K562 (cell line): Measurements from ENCODE around the gene RAB13. TPM values are rescaled to one million over a fixed set of nuclear protein-coding genes. Genes with fewer than 3 reads are reported as not detected.

Experiments used
- ATAC-seq: fragments of 200-7000 bp; cut with Tn5 transposase; 3 replicates; pipeline ENCODE4 v1.9.1; 2020; ENCODE audit warnings: moderate library complexity
- BruUV-seq: library from RNA; stranded (reverse); fragments of 400-500 nt; replicated peaks from 2 replicates; lab custom pipeline; 2021; lab: Mats Ljungman, UMichigan
- CTCF ChIA-PET: fragments of 300-600 bp; formaldehyde crosslinking; extraction: SDS; loops from one replicate; lab custom pipeline; 2021; ENCODE audit warnings: low intra/inter-chr PET ratio; lab: Yijun Ruan, JAX
- POLR2A ChIA-PET: fragments of 300-600, 350-650 bp; sonication (Branson Sonifier 250); formaldehyde crosslinking; extraction: SDS; loops from one replicate; lab custom pipeline; 2021; ENCODE audit warnings: antibody characterized with exemption, inconsistent platforms; lab: Yijun Ruan, JAX
- DNase-seq, 4 experiments: peaks; one replicate each; pipeline versions ENCODE4 v3.0.0 to v3.0.0-alpha.2; 2011 to 2018; ENCODE audit warnings: low spot score in 3 of 4, mixed read lengths in 3 of 4; ENCODE audit errors: extremely low read depth in 1 of 4
- FAIRE-seq: peaks from 2 replicates; lab custom pipeline; 2011; peaks lifted over from hg19 to GRCh38; lab: Jason Lieb, UNC
- H2AFZ ChIP-seq: 2 replicates; pipeline ENCODE4 v1.6.0; 2011; ENCODE audit warnings: low read depth, low read length, control low read depth, inconsistent platforms
- H3K27ac ChIP-seq: fragments of 200-600 bp; 3 replicates; pipeline ENCODE4 v1.8.0; 2011; ENCODE audit warnings: low read depth, mild to moderate bottlenecking, control low read depth, inconsistent platforms, low read length, moderate library complexity, mixed read lengths; ENCODE audit errors: extremely low read depth
- H3K27me3 ChIP-seq, 2 experiments: fragments of 300-600 bp in 1 of 2; 2 replicates in 1 of 2; 3 replicates in 1 of 2; pipeline versions ENCODE4 v1.6.0 to v1.8.0; 2011; ENCODE audit warnings: inconsistent platforms in 2 of 2, low read length in 2 of 2, mild to moderate bottlenecking in 1 of 2, mixed read lengths in 1 of 2, moderate library complexity in 1 of 2; ENCODE audit not compliant: control insufficient read depth in 2 of 2, insufficient read depth in 2 of 2
- H3K36me3 ChIP-seq: fragments of 300-600 bp; 3 replicates; pipeline ENCODE4 v1.8.0; 2011; ENCODE audit warnings: mild to moderate bottlenecking, low read length, inconsistent platforms; ENCODE audit not compliant: control insufficient read depth, insufficient read depth
- H3K4me1 ChIP-seq, 2 experiments: fragments of 200-600 bp in 1 of 2; replicated peaks in 1 of 2; 2 replicates in 1 of 2; 3 replicates in 1 of 2; pipeline versions ENCODE4 v1.5.1 to v1.8.0; 2011; ENCODE audit warnings: inconsistent platforms in 2 of 2, low read length in 2 of 2, mild to moderate bottlenecking in 1 of 2, mixed read lengths in 1 of 2, moderate library complexity in 1 of 2; ENCODE audit not compliant: control insufficient read depth in 2 of 2, insufficient read depth in 2 of 2
- H3K4me2 ChIP-seq: 2 replicates; pipeline ENCODE4 v1.6.1; 2011; ENCODE audit warnings: low read length, control low read depth, inconsistent platforms, mixed read lengths; ENCODE audit not compliant: insufficient read depth
- H3K4me3 ChIP-seq: fragments of 200-600 bp; sonication (generic), shearing (Covaris generic); 2 replicates; pipeline ENCODE4 v1.5.1; 2016; ENCODE audit warnings: control low read depth, inconsistent platforms
- H3K79me2 ChIP-seq: fragments of 200-600 bp; 3 replicates; pipeline ENCODE4 v1.8.0; 2011; ENCODE audit warnings: low read length, inconsistent platforms; ENCODE audit not compliant: control insufficient read depth, insufficient read depth
- H3K9ac ChIP-seq, 2 experiments: 2 replicates each; pipeline versions ENCODE4 v1.6.0 to v1.6.1; 2011; ENCODE audit warnings: low read depth in 2 of 2, low read length in 2 of 2, control low read depth in 1 of 2, inconsistent platforms in 1 of 2, mild to moderate bottlenecking in 1 of 2, mixed read lengths in 1 of 2; ENCODE audit not compliant: insufficient read depth in 1 of 2
- H3K9me1 ChIP-seq: one replicate; pipeline ENCODE4 v1.6.0; 2011; ENCODE audit warnings: inconsistent platforms, mild to moderate bottlenecking, low read length, moderate library complexity; ENCODE audit not compliant: control insufficient read depth, insufficient read depth
- H3K9me3 ChIP-seq: replicated peaks from 2 replicates; pipeline ENCODE4 v1.5.1; 2011; ENCODE audit warnings: low read depth, low read length, inconsistent platforms; ENCODE audit not compliant: control insufficient read depth, insufficient read depth
- H4K20me1 ChIP-seq: replicated peaks from 2 replicates; pipeline ENCODE4 v1.6.1; 2011; ENCODE audit warnings: low read length, inconsistent platforms, mixed read lengths; ENCODE audit not compliant: control insufficient read depth, insufficient read depth
- HOXB6 ChIP-seq: fragments of 250-450 bp; sonication (Bioruptor Pico); IDR thresholded peaks from 2 replicates; pipeline ENCODE4 v1.5.1; 2022; ENCODE audit warnings: mild to moderate bottlenecking, borderline replicate concordance
- KDM2B ChIP-seq: fragments of 250-450 bp; sonication (Bioruptor Pico); IDR thresholded peaks from 2 replicates; pipeline ENCODE4 v1.8.0; 2021; ENCODE audit warnings: mild to moderate bottlenecking, moderate library complexity
- POLR2G ChIP-seq: fragments of 200-400 bp; formaldehyde crosslinking; IDR thresholded peaks from 2 replicates; pipeline ENCODE4 v1.6.1; 2017; ENCODE audit warnings: low read depth, mild to moderate bottlenecking, antibody characterized with exemption, low read length, moderate library complexity
- RBFOX2 ChIP-seq: fragments of 200-400 bp; formaldehyde crosslinking; IDR thresholded peaks from 2 replicates; pipeline ENCODE4 v1.6.1; 2017; ENCODE audit warnings: low read depth, mild to moderate bottlenecking, low read length, moderate library complexity
- SETDB1 ChIP-seq: IDR thresholded peaks from one replicate; pipeline ENCODE4 v1.6.1; 2012; ENCODE audit warnings: low read length, control low read depth, inconsistent platforms
- TARDBP ChIP-seq: fragments of 450-650 bp; IDR thresholded peaks from 2 replicates; pipeline ENCODE4 v1.6.1; 2016
- WGBS: fragments of 100-300 bp; shearing (Covaris generic); methylation state at CpG from one replicate; pipeline ENCODE4 v1.1.6; 2016; ENCODE audit warnings: low coverage, mixed read lengths; ENCODE audit not compliant: insufficient coverage; ENCODE audit errors: missing lambda C conversion rate; 5-methylcytosine and 5-hydroxymethylcytosine counted together
- in situ Hi-C: fragments of 300-500 bp; cut with MboI; formaldehyde crosslinking; loops from 4 replicates; pipeline ENCODE4 v1.15.0; 2018; ENCODE audit warnings: inconsistent platforms, mixed read lengths
- intact Hi-C: fragments of 100-400 bp; cut with micrococcal nuclease; formaldehyde crosslinking; loops from 2 replicates; pipeline ENCODE4 v1.14.2; 2022
- polyA plus RNA-seq, 8 experiments: library from polyadenylated mRNA; depleted of rRNA in 4 of 8; stranded (reverse) in 5 of 8; unstranded in 3 of 8; fragments of >200 nt; fragmentation: Nextera tagmentation in 2 of 8; fragmentation: Illumina TruSeq in 1 of 8; extraction: Ambion mirVana in 2 of 8; extraction: Trizol in 1 of 8; gene quantifications; 2 replicates each; pipeline versions ENCODE4 v1.2.1 to v1.2.3, GENCODE V29; 2011 to 2014; ENCODE audit warnings: inconsistent platforms in 1 of 8, missing spikeins in 1 of 8
- total RNA-seq, 7 experiments: library from RNA; depleted of rRNA in 6 of 7; stranded (reverse); fragments of >200 nt in 6 of 7; fragmentation: Illumina TruSeq in 2 of 7; extraction: Trizol in 2 of 7; gene quantifications; 2 replicates each; pipeline versions ENCODE4 v1.2.1 to v1.2.3, GENCODE V29; 2011 to 2021; ENCODE audit warnings: low replicate concordance in 1 of 7

The RAB13 gene
- total and polyA plus RNA-seq, 9 of the 15 experiments (the other 6 are each of a cell fraction or from before 2014, with no cell fraction given), result 22.3 to 100 (median 39.8) TPM

DNA sequence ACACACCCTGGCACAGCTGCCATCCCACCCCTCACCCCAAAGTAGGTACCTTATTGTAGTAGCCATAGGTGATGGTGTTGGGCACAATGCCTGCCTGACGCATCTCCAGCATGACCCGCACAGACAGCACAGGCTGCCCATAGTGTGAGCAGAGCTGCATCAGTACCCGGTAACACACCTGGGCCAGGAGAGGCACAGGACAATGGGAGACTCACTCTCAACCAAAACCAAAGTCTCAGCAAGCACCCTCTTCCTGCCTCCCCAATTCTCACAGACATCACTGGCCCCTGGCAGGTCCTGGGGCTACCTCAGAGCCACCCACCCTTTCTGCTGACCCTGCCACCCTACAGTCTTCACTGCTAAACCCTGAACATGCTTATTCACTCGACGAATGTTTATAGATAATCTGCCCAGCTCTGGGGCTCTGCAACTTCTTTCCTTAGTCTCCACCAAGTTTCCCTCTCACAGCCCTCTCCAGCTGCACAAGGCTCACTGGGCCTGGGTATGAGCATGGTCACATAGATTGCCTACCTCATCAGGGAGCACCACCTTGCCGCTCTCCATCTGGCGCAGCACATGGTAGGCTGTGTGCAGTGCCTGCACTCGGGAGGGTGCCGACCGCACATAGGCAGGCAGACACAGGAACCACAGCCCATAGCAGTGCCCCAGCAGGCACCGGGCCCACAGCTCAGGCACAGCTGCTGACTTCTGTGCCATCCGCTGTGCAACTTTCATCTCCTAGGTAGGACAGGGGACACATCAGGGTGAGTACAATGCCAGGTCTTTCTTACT, 49.9 kb downstream of the RAB13 start:
- H3K9ac ChIP-seq, result 0 out of 4 replicates have a peak overlapping the region, but pooled peaks of 1 of the 2 experiments have one; percentile 28
- in situ Hi-C loops (no loop called here), intact Hi-C loops (no loop called here)
- POLR2A ChIA-PET, result interaction anchor here (2.2 kb wide), 1 partner anchor 13 kb away, joined by 6 read pairs; no protein-coding TSS in a partner anchor
- WGBS, result 94% methylated on average over 8 of the region's 12 CpGs
- no peaks in the 10 kb centered on the region for H4K20me1 ChIP-seq
- H2AFZ ChIP-seq, result no peak overlapping the region
- CTCF ChIA-PET, result no interaction called here
- H3K36me3 ChIP-seq, result peaks cover 88% of the 10 kb centered on the region; the same call in 2 of the 3 replicates
- H3K27ac ChIP-seq, result no peak overlapping the region
- no peaks in the 10 kb centered on the region for H3K9me1 ChIP-seq
- no TSS peak for BruUV-seq
- H3K4me3 ChIP-seq, result no peak overlapping the region
- DNase-seq (no peak), FAIRE-seq (no peak), ATAC-seq (no peak)
- no peak overlapping the region for H3K4me2 ChIP-seq
- TF ChIP-seq RBFOX2, result peak; percentile 43; the same call in 1 of the 2 replicates
- TF ChIP-seq SETDB1, result no peak
- TF ChIP-seq POLR2G, result 0 out of 2 replicates have a peak, but pooled peaks have one; percentile 26
- no peak for TF ChIP-seq KDM2B (CRISPR knock-in tag)
- no peak for TF ChIP-seq TARDBP
- no peak for TF ChIP-seq HOXB6 (CRISPR knock-in tag)
- no peaks in the 10 kb centered on the region for H3K9me3 ChIP-seq
- H3K4me1 ChIP-seq, result no peaks in the 10 kb centered on the region
- no peaks in the 10 kb centered on the region for H3K27me3 ChIP-seq
- no peaks in the 10 kb centered on the region for H3K79me2 ChIP-seq
